ENCODE results near the gene DLG3. TPM values are rescaled to one million over a fixed set of nuclear protein-coding genes. Genes with fewer than 3 reads are reported as not detected.

Gene DLG3
- total RNA-seq, 1 experiment from 2014 or later: 26.4 TPM

DNA sequence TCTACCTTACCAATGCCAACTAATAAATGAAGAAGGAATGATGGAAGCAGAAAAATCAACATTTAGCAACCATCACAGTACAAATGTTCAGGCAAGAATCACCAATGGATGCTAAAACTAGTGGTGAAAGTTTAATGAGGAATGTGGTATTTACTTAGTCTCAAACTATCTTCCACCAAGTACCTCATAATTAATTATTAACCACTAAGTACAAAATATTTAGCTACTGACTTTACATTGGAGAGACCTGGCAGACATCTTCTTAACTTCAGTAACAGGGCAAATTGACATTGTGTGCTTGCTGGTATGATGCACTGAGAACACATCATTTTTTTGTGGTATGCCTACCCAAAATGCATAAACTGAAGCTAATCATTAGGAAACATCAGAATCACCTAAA lies 82.4 kb downstream of the DLG3 start:
- no peak for TF ChIP-seq EZH2 (IDR thresholded peaks at IDR 0.05; ENCODE audit: low read length, unreplicated experiment)
- no peak for TF ChIP-seq EZH2phosphoT487 (IDR thresholded peaks at IDR 0.05; ENCODE audit: borderline replicate concordance, low read length)
- TF ChIP-seq, protein P1, sequence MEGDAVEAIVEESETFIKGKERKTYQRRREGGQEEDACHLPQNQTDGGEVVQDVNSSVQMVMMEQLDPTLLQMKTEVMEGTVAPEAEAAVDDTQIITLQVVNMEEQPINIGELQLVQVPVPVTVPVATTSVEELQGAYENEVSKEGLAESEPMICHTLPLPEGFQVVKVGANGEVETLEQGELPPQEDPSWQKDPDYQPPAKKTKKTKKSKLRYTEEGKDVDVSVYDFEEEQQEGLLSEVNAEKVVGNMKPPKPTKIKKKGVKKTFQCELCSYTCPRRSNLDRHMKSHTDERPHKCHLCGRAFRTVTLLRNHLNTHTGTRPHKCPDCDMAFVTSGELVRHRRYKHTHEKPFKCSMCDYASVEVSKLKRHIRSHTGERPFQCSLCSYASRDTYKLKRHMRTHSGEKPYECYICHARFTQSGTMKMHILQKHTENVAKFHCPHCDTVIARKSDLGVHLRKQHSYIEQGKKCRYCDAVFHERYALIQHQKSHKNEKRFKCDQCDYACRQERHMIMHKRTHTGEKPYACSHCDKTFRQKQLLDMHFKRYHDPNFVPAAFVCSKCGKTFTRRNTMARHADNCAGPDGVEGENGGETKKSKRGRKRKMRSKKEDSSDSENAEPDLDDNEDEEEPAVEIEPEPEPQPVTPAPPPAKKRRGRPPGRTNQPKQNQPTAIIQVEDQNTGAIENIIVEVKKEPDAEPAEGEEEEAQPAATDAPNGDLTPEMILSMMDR (conservative IDR thresholded peaks at IDR 0.05; ENCODE audit: low read depth, low read length): no peak
- Histone ChIP-seq H4K20me1 (ENCODE audit: low read length) (no peaks in the 10 kb centered on the region), H3F3A (ENCODE audit: low read length, unreplicated experiment) (no peaks in the 10 kb centered on the region), H3K9me3 (ENCODE audit: low read length) (no peaks in the 10 kb centered on the region), H3K27me3 (ENCODE audit: low read length) (no peaks in the 10 kb centered on the region), H3K4me2 (ENCODE audit: low read length) (no peak overlapping the region), H3K9me2 (replicated peaks; ENCODE audit: low read length) (no peaks in the 10 kb centered on the region), H3K36me3 (ENCODE audit: low read depth, low read length) (no peaks in the 10 kb centered on the region), H2AFZ (ENCODE audit: low read length) (no peak overlapping the region), H3K4me3 (ENCODE audit: low read length) (no peak overlapping the region), H3K27ac (ENCODE audit: low read length) (no peak overlapping the region), H3K9ac (ENCODE audit: low read length) (no peak overlapping the region), H3K79me2 (ENCODE audit: low read length) (no peaks in the 10 kb centered on the region), H3K4me1 (ENCODE audit: insufficient read depth, low read length) (peaks cover 8% of the 10 kb centered on the region)
- BruUV-seq (replicated peaks): no TSS peak
- ATAC-seq (no peak), DNase-seq (no peak)
- ChIA-PET POLR2A (ENCODE audit: unreplicated experiment) (no interaction called here), CTCF (no interaction called here)
- intact Hi-C loops (cut with micrococcal nuclease): loop anchor here (2.0 kb wide), 1 partner anchor 26 kb away; no protein-coding TSS in a partner anchor

DNA sequence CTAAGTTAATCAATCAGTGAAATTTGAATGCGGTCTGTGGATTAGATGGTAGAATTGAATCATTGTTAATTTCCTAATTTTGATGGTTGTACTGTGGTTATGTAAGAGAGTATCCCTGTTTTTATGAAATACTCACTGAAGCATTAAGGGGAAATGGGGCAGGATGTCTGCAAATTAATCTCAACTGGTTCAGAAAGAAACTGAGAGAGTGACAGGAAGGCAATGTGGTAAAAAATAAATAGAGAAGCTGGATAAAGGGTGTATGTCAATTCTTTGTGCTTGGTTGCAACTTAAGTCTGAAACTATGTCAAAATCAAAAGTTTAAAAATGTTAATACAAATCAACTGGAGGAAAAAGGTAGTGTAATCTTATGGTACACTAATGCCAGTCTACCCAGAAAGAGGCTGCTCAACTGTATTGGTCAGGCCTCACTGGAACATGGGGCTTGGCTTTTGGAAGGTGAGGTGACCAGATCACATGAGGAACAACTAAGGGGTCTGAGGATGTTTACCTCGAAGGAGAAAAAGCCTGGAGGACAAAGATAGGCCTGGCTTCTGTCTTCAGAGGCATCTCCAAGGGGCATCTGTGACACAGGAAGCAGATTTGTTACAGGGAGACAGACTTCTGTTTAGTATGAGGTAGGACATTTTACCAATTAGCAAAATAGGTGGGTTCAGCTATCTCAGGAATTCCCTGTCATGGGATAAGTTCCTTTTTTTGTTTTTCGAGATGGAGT lies 83.1 kb downstream of the DLG3 start:
- H3K9me2 ChIP-seq (replicated peaks; ENCODE audit: low read length): no peaks in the 10 kb centered on the region
- no peak overlapping the region for H2AFZ ChIP-seq (ENCODE audit: low read length)
- peaks cover 8% of the 10 kb centered on the region for H3K4me1 ChIP-seq (ENCODE audit: insufficient read depth, low read length)
- no peaks in the 10 kb centered on the region for H3K9me3 ChIP-seq (ENCODE audit: low read length)
- ChIA-PET CTCF (no interaction called here), POLR2A (ENCODE audit: unreplicated experiment) (no interaction called here)
- H3F3A ChIP-seq (ENCODE audit: low read length, unreplicated experiment): no peaks in the 10 kb centered on the region
- no peaks in the 10 kb centered on the region for H3K27me3 ChIP-seq (ENCODE audit: low read length)
- H3K4me3 ChIP-seq (ENCODE audit: low read length): no peak overlapping the region
- no peaks in the 10 kb centered on the region for H4K20me1 ChIP-seq (ENCODE audit: low read length)
- DNase-seq (no peak), ATAC-seq (no peak)
- TF ChIP-seq EZH2 (IDR thresholded peaks at IDR 0.05; ENCODE audit: low read length, unreplicated experiment): no peak
- no peak for TF ChIP-seq EZH2phosphoT487 (IDR thresholded peaks at IDR 0.05; ENCODE audit: borderline replicate concordance, low read length)
- TF ChIP-seq, protein P1 (conservative IDR thresholded peaks at IDR 0.05; ENCODE audit: low read depth, low read length): no peak
- H3K36me3 ChIP-seq (ENCODE audit: low read depth, low read length): no peaks in the 10 kb centered on the region
- intact Hi-C loops (cut with micrococcal nuclease): loop anchor here (2.0 kb wide), 1 partner anchor 25 kb away; no protein-coding TSS in a partner anchor
- H3K9ac ChIP-seq (ENCODE audit: low read length): no peak overlapping the region
- BruUV-seq (replicated peaks): no TSS peak
- no peaks in the 10 kb centered on the region for H3K79me2 ChIP-seq (ENCODE audit: low read length)
- no peak overlapping the region for H3K4me2 ChIP-seq (ENCODE audit: low read length)
- H3K27ac ChIP-seq (ENCODE audit: low read length): no peak overlapping the region

DNA sequence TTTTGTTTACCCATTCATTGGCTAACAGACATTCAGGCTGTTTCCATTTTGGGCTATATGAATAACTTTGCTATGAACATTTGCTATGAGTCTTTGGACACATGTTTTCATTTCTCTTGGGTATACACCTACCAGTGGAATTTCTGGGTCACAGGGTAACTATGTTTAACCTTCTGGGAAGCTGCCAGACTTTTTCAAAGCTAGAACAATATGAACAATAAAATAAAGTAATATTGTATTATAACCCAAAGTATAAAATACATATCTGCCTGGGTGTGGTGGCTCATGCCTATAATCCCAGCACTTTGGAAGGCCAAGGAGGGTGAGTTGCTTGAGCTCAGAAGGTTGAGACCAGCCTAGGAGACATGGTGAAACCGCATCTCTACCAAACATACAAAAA lies 90.6 kb downstream of the DLG3 start:
- TF ChIP-seq, protein P1 (conservative IDR thresholded peaks at IDR 0.05; ENCODE audit: low read depth, low read length): no peak
- no peak for TF ChIP-seq EZH2 (IDR thresholded peaks at IDR 0.05; ENCODE audit: low read length, unreplicated experiment)
- no peak for TF ChIP-seq EZH2phosphoT487 (IDR thresholded peaks at IDR 0.05; ENCODE audit: borderline replicate concordance, low read length)
- Histone ChIP-seq H3K9ac (ENCODE audit: low read length) (no peak overlapping the region), H4K20me1 (ENCODE audit: low read length) (no peaks in the 10 kb centered on the region), H3F3A (ENCODE audit: low read length, unreplicated experiment) (no peaks in the 10 kb centered on the region), H3K4me1 (ENCODE audit: insufficient read depth, low read length) (no peaks in the 10 kb centered on the region), H3K79me2 (ENCODE audit: low read length) (no peaks in the 10 kb centered on the region), H3K27ac (ENCODE audit: low read length) (no peak overlapping the region), H3K36me3 (ENCODE audit: low read depth, low read length) (no peaks in the 10 kb centered on the region), H3K27me3 (ENCODE audit: low read length) (no peaks in the 10 kb centered on the region), H3K4me2 (ENCODE audit: low read length) (no peak overlapping the region), H2AFZ (ENCODE audit: low read length) (no peak overlapping the region), H3K9me3 (ENCODE audit: low read length) (no peaks in the 10 kb centered on the region), H3K4me3 (ENCODE audit: low read length) (no peak overlapping the region), H3K9me2 (replicated peaks; ENCODE audit: low read length) (no peaks in the 10 kb centered on the region)
- DNase-seq (peak; percentile 4), ATAC-seq (no peak)
- ChIA-PET CTCF (no interaction called here), POLR2A (ENCODE audit: unreplicated experiment) (interaction anchor here (0.6 kb wide), 1 partner anchor 56 kb away, joined by 4 read pairs; no protein-coding TSS in a partner anchor)
- BruUV-seq (replicated peaks): no TSS peak
- intact Hi-C loops (cut with micrococcal nuclease): no loop called here

All from PC-3 (cell line).